HG03039 (cell line): ENCODE results near the gene BCAS3.

Source experiments
- ATAC-seq: cut with Tn5 transposase; IDR thresholded peaks from one replicate; pipeline ENCODE4 v1.9.1; 2021; ENCODE audit warnings: mild to moderate bottlenecking, moderate library complexity; ENCODE audit not compliant: unreplicated experiment

The BCAS3 gene

DNA sequence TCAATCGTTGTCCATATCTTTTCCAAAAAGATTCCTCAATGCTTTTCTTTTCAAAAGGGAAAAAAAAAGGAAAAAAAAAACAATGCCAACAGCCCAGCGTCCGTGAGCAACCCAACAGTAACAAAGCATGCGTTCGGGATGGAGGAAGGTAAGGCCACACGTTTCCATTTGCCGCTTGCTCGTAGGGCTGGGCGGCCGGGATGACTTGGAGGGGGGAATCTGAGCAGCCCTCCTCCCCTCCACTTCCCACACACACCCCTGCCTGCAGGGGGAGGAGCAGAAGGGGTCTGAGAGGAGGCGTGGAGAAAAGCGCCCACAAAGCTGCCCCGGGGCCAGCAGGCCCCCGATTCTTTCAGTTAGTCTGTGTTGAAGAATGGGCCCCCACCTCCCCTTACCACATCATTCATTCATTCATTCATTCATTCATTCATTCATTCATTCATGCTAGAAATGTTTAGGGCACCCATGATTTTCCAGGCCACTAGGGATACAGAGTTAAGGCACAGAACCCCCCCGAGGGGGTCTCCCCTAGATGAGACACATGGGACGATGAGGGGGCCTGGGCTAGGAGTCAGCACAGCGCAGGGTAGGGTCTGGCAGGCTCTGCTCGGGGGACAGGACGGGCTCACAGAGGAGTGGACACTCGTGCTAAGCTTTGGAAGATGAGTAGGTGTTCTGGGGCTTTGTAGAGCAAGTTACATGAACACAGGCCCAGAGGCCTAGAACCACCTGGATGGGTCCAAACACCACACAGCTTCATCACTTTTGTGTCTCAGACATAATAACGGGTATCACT, 711.1 kb downstream of the BCAS3 start:
- no peak for ATAC-seq

DNA sequence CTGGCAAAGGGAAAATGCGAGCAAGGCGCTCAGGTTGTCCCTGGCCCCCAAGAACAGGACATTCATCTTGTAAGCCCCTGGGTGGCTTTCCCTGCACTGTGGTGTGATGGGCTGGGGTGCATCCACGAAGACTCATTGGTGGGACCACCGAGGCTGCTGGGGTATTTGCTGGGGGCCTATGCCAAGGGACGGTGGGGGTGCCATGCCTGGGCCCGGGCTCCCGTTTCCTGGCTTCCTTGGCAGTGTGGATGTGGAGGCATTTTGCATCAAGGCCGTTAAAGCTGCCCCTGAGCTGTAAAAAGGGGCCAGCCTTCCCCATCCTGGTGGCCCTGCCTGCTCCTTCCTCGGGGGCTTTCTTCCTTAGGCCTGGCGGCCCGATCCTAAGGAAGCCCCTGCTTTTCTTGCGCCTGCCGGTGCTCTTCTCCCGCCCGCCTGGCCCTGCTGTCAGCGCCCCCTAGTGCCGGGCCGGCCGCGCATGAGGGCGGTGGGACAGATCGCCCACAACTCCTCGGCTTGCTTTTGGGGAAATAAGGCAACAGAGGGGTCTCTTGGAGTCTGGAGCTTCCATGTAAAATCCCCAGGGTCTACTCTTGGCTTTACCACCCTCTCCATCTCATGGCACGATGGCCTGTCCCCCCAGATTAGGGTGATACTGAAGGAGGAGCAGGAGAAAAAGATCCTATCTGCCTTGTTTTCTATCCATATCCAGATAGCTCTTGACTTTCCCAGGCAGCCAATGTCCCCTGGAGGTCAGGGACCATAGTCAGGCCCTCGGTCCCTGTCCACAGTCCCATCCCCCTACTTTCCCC, 712.2 kb downstream of the BCAS3 start:
- ATAC-seq = no peak

DNA sequence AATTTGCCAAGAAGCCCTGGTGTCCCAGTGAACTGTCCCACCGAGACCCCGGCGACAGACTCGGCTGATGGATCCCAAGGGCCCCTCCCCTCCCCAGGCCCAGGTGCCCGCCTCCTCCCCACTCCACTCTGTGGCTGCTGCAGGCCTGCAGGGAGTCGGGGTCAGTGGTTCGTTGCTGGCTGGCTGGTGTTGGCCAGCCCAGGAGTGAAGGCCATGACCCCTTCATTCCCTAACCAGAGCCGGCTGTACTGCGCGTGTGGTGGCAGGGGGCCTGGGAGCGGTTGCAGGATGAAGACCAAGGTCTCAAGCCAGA, 712.8 kb downstream of the BCAS3 start:
- no peak for ATAC-seq

DNA sequence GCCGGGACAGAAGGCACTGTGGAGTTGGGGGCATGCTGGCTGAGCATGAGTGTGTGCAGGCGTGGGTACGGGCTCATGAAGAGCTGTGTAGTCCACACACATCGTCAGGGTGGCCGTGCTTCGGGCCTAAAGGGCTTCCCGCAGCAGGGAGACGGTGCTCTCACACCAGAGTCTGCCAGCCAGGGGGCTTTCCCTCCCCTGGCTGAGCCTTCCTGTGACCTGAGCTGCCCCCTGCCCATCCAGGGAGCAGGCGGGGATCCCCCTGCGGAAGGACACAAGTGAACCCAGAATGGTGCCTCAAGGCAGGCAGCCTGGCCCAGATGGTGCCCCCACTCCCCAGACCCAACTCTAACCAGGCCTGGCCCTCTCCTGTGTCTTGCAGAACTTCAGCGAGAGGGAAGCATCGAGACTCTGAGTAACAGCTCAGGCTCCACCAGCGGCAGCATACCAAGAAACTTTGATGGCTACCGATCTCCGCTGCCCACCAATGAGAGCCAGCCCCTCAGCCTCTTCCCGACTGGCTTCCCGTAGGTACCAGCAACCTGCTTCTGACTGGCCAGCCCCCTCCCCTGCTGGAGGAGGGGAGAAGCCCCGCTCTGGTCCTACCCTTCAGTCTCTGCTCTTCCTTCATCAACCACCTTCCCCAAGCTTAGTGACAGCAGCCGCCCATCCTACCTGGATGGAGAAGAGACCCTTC, 714.1 kb downstream of the BCAS3 start:
- no peak for ATAC-seq

DNA sequence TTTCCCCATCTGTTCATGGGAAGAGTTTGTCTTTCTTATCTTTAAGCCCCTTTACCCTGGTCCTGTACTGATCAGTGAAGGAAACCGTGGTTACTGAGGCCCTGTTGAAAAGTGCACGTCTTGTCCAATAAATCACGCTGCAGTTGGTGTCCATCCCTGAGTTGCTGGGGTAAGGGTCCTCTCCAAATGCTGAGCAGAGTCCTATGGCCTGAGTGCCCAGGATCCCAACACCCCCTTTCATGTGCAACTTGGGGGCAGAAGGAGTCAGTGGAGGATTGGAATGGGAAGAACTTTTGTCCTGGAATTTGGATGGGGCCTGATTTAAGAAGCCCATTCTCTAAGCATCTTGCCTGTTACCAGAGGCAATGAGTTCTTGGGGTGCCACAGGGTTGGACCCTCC, 715.0 kb downstream of the BCAS3 start:
- no peak for ATAC-seq

DNA sequence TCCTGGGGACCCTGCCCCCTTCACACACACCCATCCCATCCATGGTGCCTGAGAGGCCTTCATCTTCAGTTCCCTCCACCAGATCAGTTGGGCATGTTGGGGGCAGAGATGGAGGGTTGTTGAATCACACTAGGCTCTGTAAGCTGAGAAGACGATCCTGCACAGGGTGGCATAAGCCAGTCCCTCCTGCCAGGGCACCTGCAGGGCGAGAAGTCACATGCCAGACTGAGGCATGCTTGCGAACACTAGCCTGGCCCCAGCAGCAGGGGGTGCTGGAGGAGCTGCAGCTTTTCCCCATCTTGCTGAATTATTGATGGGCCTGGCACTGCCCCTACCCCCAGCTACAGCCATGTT, 715.9 kb downstream of the BCAS3 start:
- ATAC-seq = no peak

DNA sequence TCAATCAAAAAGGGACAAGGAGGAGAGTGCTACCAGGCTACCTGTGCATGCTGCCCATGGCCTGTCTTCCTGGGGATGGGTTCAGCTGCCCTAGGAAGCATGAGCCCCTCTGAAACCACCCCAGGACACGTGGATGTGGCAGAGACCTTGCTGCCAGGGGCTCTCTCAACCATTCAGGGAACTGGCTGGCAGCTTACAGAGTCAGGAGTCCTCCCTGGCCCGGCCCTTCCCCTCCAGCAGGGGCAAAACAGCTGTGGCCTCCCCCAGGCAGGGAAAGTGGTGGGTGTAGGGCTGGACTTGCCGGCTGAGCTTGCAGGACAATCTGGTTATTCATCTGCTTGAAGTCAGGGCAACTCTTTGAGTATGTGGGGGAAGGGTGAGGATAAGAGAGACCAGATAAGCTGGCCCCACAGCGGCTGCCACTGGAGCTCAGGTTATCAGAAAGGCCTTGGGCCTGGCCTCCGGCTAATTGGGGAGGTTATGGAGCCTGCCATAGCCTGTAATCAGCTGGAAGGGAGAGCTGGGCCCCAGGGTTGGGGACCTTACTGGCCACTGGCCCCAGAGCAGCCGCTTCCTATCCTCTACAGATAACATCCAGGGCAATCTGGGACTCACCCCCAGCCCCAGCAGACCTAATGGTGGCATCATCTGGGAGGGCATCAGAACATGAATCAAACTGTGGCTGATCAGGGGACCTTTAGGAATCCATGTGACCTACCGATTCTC, 716.4 kb downstream of the BCAS3 start:
- no peak for ATAC-seq

DNA sequence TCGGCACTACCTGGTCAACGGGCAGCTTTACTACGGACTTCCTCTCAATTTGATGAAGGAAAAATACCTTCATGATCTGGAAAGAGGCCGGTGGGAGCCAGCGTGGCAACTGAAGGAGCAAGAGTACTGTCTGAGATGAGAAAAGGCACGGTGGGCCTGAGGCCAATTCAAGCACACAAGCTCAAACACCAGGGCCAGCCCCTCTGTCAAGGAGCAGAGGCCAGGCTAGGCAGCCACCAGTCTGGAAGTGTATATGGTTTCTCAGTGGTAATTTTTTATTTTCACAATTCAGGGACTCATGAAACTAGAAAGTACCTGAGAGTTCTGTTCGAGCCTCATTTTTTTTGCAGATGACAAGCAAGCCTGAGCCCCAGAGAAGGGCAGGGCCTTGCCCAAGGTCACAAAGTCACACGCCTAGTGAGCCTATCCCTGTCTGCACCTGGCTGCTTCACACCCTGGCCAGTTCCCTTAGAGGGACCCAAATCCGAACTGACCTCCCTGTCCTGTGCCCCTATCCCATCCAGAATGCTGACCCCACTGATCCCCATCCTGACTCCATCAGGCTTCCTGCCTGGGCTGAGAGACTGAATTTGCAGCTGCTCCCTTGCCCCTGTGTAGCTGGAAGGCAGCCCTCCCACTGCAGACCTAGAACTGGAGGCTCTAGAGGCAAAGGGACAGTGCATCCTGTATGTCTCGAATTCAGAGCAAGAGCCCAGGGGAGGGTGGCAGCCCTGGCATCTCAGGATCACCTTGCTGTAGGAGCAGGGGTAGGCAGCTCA, 717.2 kb downstream of the BCAS3 start:
- ATAC-seq = no peak

DNA sequence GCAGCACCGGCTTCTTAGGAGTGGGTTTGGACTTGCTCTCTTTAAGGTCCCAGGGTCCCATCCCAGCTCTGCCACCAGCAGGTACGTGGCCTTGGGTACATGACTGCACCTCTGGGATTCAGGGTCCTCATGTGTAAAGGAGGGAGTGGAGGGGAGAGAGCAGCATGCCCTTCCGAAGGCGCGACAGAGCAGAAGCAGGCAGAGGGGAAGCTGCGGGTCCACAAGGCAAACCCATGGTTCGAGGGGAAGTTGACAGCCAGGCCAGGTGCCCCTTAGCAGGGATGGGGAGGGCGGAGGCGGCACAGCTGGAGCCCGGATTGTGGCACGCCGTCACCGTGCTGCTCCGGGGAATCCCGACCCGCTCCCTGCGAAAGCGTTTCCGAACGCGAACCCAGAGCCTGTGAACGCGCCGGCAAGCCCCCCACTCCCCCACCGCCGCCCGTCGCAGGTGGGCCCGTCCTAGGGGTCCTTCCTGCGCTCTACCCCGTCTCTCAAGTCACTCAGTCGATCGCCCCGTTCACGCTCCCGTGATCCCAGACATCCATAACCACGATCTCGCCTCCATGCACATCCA, 717.8 kb downstream of the BCAS3 start:
- ATAC-seq = no peak

DNA sequence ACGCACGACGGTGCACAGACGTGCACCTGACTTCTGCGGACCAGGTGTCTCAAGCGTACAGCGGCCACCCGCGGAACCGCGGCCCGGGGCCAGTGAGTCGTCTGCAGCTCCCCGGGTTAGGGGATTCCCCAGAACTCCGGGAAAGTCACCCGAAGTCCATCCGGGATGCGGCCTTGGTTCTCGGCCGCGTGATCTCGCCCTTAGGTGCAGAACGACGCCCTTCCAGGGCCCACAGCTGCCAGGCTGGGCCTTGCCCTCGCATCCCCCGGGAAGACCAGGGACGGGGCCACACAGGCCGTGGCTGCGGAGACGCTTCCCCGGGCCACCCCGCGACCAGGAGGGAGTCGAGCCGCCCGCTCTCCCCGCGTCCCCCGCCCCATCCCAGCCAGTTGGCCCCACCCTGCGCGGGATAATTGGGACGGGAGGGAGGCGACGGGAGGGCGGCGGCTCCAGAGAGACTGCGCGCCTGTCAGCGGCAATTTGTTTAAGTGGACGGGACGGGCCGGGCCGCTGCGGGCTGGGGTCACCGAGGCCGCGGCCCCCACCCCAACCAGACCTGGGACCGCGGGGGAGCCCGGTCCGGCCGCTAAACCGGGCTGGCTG, 718.4 kb downstream of the BCAS3 start:
- no peak for ATAC-seq

DNA sequence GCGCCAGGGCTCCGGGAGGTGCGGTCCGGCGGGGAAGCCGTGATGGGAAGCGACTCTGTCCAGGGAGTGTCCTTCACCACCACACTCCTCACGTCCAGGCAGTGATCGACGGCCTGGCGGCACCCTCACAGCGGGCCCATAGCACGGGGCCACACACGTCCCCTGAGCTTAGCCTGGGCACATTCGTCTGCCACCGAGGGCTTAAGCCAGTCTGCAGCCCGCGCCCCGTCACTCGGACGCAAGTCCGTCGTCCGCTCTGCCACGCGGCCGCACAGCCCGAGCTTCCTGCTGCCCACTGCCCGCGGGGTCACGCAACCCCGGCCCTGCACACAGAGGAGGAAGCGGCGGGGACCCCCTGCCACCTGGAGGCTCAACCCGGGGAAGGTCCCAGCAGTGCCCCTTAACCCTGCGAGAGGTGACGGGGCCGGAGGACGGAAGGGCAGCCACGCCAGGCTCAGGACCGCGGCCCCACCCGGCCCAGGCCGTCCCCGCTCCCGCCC, 719.0 kb downstream of the BCAS3 start:
- ATAC-seq = no peak

DNA sequence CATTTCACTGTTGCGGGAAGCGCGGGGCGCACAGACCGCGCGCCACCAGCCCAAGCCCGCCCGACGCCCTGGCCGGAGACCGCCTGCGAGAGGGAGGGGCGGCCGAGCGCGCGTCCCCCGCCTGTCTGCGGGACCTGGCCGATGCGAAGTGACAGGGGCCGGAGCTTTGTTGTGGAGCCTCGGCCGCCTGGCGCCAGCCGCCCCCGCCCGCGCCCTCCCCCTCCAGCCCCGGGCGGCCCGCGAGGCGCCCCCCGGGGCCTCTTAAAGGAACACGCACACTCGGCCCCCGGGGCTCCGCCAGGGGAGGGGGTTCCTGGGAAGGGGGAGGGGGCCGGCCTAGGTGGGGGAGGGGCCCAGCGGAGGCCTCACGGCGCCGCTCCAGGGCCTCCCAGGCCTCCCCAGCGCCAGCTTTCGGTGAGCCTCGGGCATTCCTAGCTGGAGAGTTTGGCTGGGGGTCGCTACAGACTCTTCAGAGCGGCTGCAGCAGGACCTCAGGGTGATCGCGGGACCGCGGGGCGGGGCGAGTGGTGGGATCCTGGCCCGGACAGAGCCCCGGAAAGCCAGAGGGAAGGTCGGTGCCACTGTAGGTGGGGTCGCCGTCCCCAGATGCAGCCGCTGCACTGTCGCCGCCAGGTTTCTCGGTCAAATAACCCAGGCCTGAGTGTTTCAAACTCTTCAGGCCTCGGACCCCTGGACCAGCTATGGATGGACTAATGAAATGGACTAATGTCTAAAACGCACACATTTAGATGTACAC, 719.6 kb downstream of the BCAS3 start:
- no peak for ATAC-seq

DNA sequence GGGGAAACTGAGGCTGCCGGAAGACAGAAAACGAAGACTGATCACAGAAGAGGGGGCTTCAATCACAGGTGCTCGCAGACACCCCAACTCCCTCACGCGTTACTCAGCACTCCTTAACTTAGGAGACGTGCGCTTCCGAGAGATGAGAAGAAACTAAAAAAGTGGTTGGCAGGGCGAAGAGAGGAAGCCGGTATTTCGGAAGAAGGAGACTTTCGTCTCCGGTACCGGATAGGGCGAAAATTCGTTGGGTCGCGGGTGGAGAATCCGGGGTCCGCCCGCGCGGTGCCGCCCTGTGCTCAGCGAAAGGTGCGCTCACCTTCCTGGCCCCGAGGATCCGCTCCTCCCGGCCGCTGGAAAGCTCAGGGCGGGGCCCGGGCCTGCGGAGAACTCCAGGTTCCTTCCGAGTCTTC, 721.1 kb downstream of the BCAS3 start:
- ATAC-seq = no peak

DNA sequence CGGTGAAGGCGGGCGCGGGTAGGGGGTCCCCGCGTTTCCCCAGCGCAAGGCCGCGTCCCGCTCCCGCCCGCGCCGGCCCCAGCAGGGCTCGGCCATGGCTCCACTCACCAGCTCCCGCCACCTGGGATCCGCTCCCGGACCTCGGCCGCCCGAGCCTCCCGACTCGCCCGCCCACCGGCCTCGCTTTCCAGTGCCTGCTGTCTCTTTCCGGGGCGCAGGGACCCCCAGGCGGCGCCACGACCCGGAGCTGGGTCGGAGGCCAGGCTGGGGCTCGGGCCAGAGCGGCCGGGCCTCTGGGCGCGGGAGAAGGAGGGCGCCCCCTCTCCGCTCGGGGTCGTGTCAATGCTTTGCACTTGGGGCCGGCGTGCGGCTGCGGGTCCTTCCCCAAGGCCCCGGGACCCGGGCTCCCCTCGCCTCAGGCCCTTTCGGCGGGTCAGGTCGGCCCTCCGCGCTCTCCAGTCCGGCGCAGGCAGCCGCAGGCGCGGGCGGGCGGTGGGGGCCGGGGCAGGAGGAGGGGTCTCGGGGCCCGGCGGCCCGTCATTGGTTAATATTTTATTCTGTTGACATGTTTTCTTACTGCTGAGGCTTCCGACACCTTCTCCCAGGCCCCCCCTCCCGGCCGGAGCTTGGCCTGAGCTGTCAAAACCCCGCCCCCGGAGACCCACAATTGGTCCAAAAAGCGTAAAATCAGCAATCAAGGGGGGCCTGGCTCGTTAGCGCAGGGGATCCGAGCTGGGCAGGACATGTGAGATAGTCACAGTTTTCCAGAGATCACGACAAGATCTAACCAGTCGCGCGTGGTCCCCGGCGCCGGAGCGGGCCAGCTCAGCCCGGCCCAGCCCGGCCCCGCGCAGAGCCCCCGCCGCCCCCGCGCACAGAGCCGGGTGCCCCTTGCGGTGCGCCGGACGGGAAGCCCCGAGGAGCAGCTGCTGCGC, 721.7 kb downstream of the BCAS3 start, which contains the start of gene TBX2:
Gene TBX2, plus strand, starts transcription at position 713 of the 935 bp plus-strand sequence. CDS start 334 bp downstream, outside the sequence.
- ATAC-seq = no peak

DNA sequence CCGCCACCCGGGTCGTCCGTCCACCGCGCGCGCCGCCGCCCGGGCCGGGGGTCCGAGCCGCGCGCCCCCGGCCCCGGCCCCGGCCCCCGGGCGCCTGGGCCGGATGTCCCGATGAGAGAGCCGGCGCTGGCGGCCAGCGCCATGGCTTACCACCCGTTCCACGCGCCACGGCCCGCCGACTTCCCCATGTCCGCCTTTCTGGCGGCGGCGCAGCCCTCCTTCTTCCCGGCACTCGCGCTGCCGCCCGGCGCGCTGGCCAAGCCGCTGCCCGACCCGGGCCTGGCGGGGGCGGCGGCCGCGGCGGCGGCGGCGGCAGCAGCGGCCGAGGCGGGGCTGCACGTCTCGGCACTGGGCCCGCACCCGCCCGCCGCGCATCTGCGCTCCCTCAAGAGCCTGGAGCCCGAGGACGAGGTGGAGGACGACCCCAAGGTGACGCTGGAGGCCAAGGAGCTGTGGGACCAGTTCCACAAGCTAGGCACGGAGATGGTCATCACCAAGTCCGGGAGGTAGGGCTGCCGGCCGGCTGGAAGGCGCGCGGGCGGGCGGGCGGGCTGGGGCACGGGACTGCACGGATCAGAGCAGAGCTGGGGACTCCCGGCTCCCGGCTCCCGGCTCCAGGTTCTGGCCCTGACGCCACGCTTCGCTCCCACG, 722.5 kb downstream of the BCAS3 start:
- no peak for ATAC-seq

DNA sequence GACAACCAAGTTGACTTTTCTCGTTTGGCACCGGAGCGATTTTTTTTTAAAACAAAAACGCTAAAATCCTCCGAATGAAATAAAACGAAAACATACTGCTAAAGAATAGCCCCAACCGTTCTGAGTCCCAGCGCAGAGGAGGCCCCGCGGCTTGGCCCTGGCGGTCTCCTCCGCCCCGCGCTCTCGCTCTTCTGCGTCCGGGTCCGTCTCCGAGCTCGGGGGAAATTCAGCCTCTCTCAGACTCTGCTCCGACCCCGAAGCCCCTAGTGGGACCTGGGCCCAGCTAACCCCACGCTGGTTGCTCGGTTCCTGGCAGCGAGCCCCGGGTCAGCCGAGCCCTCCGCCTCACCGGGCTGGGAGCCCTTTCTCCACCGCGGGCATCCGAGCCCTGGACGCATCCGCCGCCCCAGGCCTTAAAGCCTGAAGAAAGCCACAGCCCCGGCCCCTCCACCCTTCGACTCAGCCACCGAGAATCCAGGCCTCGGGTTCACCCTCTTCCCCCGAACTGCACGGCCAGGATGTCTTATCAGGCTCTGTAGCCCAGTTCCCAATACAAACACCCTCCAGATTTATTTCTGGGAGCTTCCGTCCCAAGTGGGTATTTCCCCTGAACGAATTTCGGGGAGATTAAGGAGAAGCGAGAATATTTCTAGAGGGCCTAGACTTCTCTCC, 723.2 kb downstream of the BCAS3 start:
- no peak for ATAC-seq
